GM12801 (cell line): ENCODE data around the gene SIK3.

Source experiments
- TF ChIP-seq, protein P1 (sequence below): IDR thresholded peaks from one replicate; pipeline ENCODE4 v1.5.1; 2011; ENCODE audit warnings: control low read depth; ENCODE audit not compliant: insufficient read length; ENCODE audit errors: extremely low read depth

SIK3 gene

DNA sequence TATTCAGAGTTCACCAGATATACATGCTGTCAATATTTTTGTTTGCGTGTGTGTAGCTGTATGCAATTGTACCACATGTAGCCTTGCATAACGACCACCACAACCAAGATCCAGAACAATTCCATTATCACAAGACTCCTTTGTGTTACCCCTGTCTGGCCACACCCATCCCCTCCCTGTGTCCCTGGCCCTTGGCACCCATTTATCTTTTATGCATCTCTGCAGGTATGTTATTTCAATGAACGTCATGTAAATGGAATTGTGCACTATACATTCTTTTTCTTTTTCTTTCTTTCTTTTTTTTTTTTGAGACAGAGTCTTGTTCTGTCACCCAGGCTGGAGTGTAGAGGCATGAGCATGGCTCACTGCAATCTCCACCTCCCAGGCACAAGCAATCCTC lies 36.2 kb upstream of the SIK3 start:
- TF ChIP-seq, protein P1, sequence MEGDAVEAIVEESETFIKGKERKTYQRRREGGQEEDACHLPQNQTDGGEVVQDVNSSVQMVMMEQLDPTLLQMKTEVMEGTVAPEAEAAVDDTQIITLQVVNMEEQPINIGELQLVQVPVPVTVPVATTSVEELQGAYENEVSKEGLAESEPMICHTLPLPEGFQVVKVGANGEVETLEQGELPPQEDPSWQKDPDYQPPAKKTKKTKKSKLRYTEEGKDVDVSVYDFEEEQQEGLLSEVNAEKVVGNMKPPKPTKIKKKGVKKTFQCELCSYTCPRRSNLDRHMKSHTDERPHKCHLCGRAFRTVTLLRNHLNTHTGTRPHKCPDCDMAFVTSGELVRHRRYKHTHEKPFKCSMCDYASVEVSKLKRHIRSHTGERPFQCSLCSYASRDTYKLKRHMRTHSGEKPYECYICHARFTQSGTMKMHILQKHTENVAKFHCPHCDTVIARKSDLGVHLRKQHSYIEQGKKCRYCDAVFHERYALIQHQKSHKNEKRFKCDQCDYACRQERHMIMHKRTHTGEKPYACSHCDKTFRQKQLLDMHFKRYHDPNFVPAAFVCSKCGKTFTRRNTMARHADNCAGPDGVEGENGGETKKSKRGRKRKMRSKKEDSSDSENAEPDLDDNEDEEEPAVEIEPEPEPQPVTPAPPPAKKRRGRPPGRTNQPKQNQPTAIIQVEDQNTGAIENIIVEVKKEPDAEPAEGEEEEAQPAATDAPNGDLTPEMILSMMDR = no peak

DNA sequence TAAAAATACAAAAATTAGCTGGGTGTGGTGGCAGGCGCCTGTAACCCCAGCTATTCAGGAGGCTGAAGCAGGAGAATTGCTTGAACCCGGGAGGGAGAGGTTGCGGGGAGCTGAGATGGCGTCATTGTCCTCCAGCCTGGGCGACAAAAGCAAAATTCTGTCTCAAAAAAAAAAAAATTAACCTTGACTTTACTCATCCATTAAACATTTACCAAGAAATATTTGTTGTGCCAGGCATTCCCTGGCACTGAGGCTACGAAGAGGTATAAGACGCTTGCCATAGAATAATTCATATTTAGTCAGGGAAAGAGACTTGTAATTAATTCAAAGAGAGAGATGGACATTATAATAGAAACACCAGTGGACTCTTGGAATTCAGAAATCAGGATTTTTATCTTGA lies 32.7 kb upstream of the SIK3 start:
- TF ChIP-seq, protein P1 = no peak

DNA sequence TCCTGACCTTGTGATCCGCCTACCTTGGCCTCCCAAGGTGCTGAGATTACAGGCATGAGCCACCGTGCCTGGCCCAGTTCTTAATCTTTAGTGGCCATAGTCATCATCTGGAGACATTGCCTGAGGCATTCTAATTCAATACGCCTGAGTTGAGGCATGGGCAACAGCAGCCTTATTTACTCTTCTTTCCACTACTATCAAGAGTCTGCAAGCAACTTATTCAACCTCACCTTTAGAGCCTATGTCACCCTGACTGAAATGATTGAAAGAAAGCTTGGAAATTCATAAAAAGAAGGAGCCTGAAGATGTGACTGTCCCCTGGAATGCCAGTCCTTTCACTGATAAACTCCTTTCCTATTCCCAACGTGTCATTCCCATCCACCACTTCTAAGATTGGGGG lies 30.1 kb upstream of the SIK3 start:
- TF ChIP-seq, protein P1 = no peak

DNA sequence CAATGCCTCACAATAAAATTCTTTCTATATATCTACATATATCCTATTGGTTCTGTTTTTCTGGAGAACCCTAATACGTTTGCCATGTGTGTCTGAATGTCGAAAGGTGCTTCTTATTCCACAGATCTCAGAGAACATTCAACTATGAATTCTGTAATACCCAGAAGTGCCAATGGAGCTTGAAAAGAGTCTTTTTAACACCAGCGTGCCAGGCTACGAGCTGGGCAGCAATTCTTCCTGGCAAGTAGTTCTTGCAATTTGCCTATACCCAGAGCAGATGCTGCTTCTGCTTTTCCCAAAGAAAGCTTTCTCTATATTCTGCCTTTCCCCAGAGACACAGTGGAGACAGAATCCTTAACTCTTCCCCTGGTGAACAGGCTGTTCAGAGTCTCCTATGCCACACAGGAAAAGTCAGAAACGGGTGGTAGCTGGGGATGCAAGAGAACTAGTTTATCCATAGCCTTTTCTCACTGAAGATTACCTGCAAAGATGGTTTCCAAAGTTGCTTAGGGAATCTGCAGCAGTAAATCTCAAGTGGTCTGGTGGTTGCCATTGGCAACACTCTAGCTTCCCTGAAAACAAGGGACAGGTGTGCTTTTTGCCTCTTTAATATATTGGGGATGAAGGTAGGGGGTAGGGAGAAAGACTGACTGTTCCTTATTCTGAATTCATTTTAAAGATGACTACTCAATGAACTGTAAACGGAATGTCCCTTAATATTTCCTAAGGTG lies 29.1 kb upstream of the SIK3 start:
- TF ChIP-seq, protein P1 = no peak

DNA sequence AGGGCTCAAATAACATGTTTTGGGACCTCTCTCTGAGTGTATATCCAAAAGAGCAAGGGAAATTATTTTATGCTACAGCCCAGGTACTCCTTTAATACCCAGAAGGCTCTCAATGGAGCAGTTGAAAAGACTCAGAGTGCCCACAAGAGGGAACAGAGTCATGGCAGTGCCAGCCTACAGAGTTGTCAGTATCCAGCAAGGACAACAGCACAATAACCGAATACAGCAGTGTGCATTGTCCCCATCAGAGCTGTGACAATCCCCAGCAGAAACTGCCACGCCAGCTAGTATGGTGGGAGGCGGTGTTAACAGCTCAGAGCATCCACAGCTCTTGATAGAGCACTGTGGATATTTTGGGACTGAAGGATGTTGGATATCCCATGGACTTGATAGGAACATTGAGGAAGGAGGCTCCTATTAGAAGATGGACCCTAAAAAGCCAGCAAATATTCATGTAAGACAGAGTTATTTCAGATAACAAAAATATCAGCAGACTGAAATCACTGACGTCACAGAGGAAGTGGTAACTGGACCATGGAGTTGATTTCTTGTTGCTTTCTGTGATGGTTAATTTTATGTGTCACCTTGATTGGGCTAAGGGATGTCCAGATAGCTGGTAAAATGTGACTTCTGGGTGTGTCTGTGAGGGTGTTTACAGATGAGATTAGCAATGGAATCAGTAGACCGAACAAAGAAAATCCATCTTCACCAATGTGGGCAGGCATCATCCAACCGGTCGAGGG lies 28.2 kb upstream of the SIK3 start:
- TF ChIP-seq, protein P1 = no peak

DNA sequence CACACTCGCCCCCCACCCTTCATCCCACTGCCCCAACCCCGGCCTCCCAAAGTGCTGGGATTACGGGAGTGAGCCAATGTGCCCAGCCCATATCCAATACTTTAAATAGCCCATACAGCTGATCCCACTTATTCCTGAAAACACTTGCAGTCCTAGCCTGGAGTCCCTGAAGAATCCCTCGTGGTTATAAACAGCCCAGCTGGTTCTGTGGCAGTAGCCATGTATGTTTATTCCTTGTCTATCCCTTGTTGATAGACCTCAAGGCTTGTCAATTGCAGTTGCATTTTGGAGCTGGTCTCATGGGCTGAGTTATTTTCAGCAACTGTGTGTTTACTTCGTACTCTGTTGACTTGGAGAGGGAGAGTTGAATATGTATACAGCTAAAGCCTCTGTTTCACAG lies 24.3 kb upstream of the SIK3 start:
- TF ChIP-seq, protein P1 = no peak

DNA sequence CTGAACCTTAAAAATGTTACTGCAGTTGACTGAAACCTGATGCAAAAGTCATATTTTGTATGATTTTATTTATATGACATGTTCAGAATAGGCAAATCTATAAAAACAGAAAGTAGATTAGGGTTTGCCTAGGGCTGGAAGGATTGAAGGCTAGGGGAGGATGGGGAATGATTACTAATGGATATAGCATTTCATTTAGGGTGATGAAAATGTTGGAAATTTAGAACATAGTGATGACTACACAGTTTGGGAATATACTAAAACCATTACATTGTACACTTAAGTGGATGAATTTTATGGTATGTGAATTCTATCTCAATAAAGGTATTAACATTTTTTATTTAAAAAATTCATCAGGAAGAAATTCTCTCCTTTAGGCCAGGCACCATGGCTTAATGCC lies 22.9 kb upstream of the SIK3 start:
- TF ChIP-seq, protein P1 = no peak
